MM.1S (cell line): ENCODE results near the gene TCF25.

Source experiments
- EZH2 ChIP-seq: fragments of 300-600 bp; sonication (generic); optimal IDR thresholded peaks from 2 replicates; pipeline ENCODE3; 2017; ENCODE audit warnings: low read depth, mild to moderate bottlenecking, antibody characterized with exemption, low read length, mixed read lengths
- TF ChIP-seq, protein P1 (sequence below): fragments of 300-600 bp; sonication (generic); IDR thresholded peaks from 2 replicates; pipeline ENCODE4 v1.5.1; 2016; ENCODE audit warnings: antibody characterized with exemption, low read length, mixed read lengths

GRCh38 chr16:89864527-89864820, 8.9 kb upstream of the TCF25 start:
- TF ChIP-seq, protein P1, sequence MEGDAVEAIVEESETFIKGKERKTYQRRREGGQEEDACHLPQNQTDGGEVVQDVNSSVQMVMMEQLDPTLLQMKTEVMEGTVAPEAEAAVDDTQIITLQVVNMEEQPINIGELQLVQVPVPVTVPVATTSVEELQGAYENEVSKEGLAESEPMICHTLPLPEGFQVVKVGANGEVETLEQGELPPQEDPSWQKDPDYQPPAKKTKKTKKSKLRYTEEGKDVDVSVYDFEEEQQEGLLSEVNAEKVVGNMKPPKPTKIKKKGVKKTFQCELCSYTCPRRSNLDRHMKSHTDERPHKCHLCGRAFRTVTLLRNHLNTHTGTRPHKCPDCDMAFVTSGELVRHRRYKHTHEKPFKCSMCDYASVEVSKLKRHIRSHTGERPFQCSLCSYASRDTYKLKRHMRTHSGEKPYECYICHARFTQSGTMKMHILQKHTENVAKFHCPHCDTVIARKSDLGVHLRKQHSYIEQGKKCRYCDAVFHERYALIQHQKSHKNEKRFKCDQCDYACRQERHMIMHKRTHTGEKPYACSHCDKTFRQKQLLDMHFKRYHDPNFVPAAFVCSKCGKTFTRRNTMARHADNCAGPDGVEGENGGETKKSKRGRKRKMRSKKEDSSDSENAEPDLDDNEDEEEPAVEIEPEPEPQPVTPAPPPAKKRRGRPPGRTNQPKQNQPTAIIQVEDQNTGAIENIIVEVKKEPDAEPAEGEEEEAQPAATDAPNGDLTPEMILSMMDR, result no peak
- no peak for TF ChIP-seq EZH2
